K562 (cell line): ENCODE measurements around the gene GPX5. TPM values are rescaled to one million over a fixed set of nuclear protein-coding genes. Genes with fewer than 3 reads are reported as not detected.
"Not testable (repeated sequence)": the region's sequence is repeated elsewhere in the genome, so short reads cannot be mapped to it uniquely, and the experiment has no call there.

Experiments
- ARID1B ChIP-seq: fragments of 450-650 bp; IDR thresholded peaks from 2 replicates; pipeline ENCODE4 v1.6.1; 2016; ENCODE audit warnings: antibody characterized with exemption, mild to moderate bottlenecking, inconsistent platforms
- ARNT ChIP-seq, 2 experiments: fragments of 450-650 bp; IDR thresholded peaks; 2 replicates each; pipeline ENCODE4 v1.6.1; 2016; ENCODE audit warnings: mild to moderate bottlenecking in 1 of 2
- CTBP1 ChIP-seq: fragments of 450-650 bp; IDR thresholded peaks from 2 replicates; pipeline ENCODE4 v1.6.1; 2016; ENCODE audit warnings: borderline replicate concordance
- DPF2 ChIP-seq: fragments of 450-650 bp; IDR thresholded peaks from 2 replicates; pipeline ENCODE4 v1.6.1; 2016
- EP400 ChIP-seq: fragments of 450-650 bp; IDR thresholded peaks from 2 replicates; pipeline ENCODE4 v1.6.1; 2017; ENCODE audit warnings: antibody characterized with exemption, mild to moderate bottlenecking, moderate library complexity
- GATA2 ChIP-seq: sonication (generic); formaldehyde crosslinking; IDR thresholded peaks from 2 replicates; pipeline ENCODE4 v1.4.0; 2020; ENCODE audit warnings: mild to moderate bottlenecking, missing genetic modification reagents
- GMEB1 ChIP-seq: fragments of 250-450 bp; sonication (Bioruptor Pico); IDR thresholded peaks from 2 replicates; pipeline ENCODE4 v1.4.0; 2020; ENCODE audit warnings: mild to moderate bottlenecking
- HES1 ChIP-seq: fragments of 450-650 bp; IDR thresholded peaks from 2 replicates; pipeline ENCODE4 v1.6.1; 2016; ENCODE audit warnings: low read depth, mild to moderate bottlenecking, moderate library complexity
- JUND ChIP-seq, 2 experiments: IDR thresholded peaks; 2 replicates in 1 of 2; 3 replicates in 1 of 2; pipeline ENCODE4 v1.6.1; 2011; ENCODE audit warnings: borderline replicate concordance in 2 of 2, low read depth in 2 of 2, low read length in 2 of 2, improper control_type of control experiment in 1 of 2, missing biosample characterization in 1 of 2, missing genetic modification characterization in 1 of 2, missing genetic modification reagents in 1 of 2
- MLLT1 ChIP-seq, 2 experiments: fragments of 450-650 bp; IDR thresholded peaks; 2 replicates each; pipeline ENCODE4 v1.6.1; 2016
- MTA1 ChIP-seq: fragments of 450-650 bp; IDR thresholded peaks from 2 replicates; pipeline ENCODE4 v1.6.1; 2017; ENCODE audit warnings: borderline replicate concordance
- NBN ChIP-seq: fragments of 450-650 bp; IDR thresholded peaks from 2 replicates; pipeline ENCODE4 v1.6.1; 2016; ENCODE audit warnings: low read depth, mild to moderate bottlenecking
- NONO ChIP-seq, 2 experiments: fragments of 200-400 bp in 1 of 2; fragments of 450-650 bp in 1 of 2; formaldehyde crosslinking in 1 of 2; IDR thresholded peaks; 2 replicates each; pipeline ENCODE4 v1.6.1; 2017; ENCODE audit warnings: low read depth in 2 of 2, mild to moderate bottlenecking in 2 of 2, moderate library complexity in 2 of 2, low read length in 1 of 2
- PYGO2 ChIP-seq: fragments of 450-650 bp; IDR thresholded peaks from 2 replicates; pipeline ENCODE4 v1.6.1; 2016; ENCODE audit warnings: mild to moderate bottlenecking, missing genetic modification characterization, moderate library complexity, missing compliant biosample characterization
- SMARCA5 ChIP-seq: fragments of 450-650 bp; IDR thresholded peaks from 2 replicates; pipeline ENCODE4 v1.6.1; 2016
- SMARCE1 ChIP-seq: fragments of 450-650 bp; IDR thresholded peaks from 2 replicates; pipeline ENCODE4 v1.7.1; 2016; ENCODE audit warnings: mild to moderate bottlenecking
- TCF3 ChIP-seq: sonication (generic); formaldehyde crosslinking; IDR thresholded peaks from 2 replicates; pipeline ENCODE4 v1.4.0; 2020; ENCODE audit warnings: mild to moderate bottlenecking, missing genetic modification reagents
- TEAD4 ChIP-seq, 2 experiments: sonication (generic) in 1 of 2; formaldehyde crosslinking in 1 of 2; IDR thresholded peaks; 2 replicates each; pipeline versions ENCODE4 v1.6.1 to v1.8.0; 2012 to 2022; ENCODE audit warnings: borderline replicate concordance in 1 of 2, inconsistent platforms in 1 of 2, low read length in 1 of 2, mild to moderate bottlenecking in 1 of 2, missing genetic modification reagents in 1 of 2
- ZBTB9 ChIP-seq: fragments of 450-650 bp; formaldehyde crosslinking; IDR thresholded peaks from 2 replicates; pipeline ENCODE4 v1.4.0; 2020; ENCODE audit warnings: mild to moderate bottlenecking, moderate library complexity
- ZNF639 ChIP-seq, 2 experiments: fragments of 200-800 bp in 1 of 2; sonication (Bioruptor generic) in 1 of 2; sonication (generic) in 1 of 2; formaldehyde crosslinking in 1 of 2; IDR thresholded peaks in 1 of 2; conservative IDR thresholded peaks in 1 of 2; 2 replicates each; pipeline versions ENCODE4 v1.5.0 to v1.6.1; 2016 to 2020; ENCODE audit warnings: missing compliant biosample characterization in 1 of 2, missing genetic modification characterization in 1 of 2, missing genetic modification reagents in 1 of 2
- ZNF766 ChIP-seq: fragments of 200-800 bp; sonication (Bioruptor generic); conservative IDR thresholded peaks from 2 replicates; pipeline ENCODE4 v1.6.1; 2016; ENCODE audit warnings: missing genetic modification characterization, missing compliant biosample characterization
- ZNF79 ChIP-seq: fragments of 250-450 bp; sonication (Bioruptor Pico); IDR thresholded peaks from 2 replicates; pipeline ENCODE4 v1.4.0; 2020; ENCODE audit warnings: low read depth, mild to moderate bottlenecking, moderate library complexity
- polyA plus RNA-seq, 8 experiments: library from polyadenylated mRNA; depleted of rRNA in 4 of 8; stranded (reverse) in 5 of 8; unstranded in 3 of 8; fragments of >200 nt; fragmentation: Nextera tagmentation in 2 of 8; fragmentation: Illumina TruSeq in 1 of 8; extraction: Ambion mirVana in 2 of 8; extraction: Trizol in 1 of 8; gene quantifications; 2 replicates each; pipeline versions ENCODE4 v1.2.1 to v1.2.3, GENCODE V29; 2011 to 2014; ENCODE audit warnings: inconsistent platforms in 1 of 8, missing spikeins in 1 of 8
- total RNA-seq, 7 experiments: library from RNA; depleted of rRNA in 6 of 7; stranded (reverse); fragments of >200 nt in 6 of 7; fragmentation: Illumina TruSeq in 2 of 7; extraction: Trizol in 2 of 7; gene quantifications; 2 replicates each; pipeline versions ENCODE4 v1.2.1 to v1.2.3, GENCODE V29; 2011 to 2021; ENCODE audit warnings: low replicate concordance in 1 of 7

The GPX5 gene
- total and polyA plus RNA-seq, 9 of the 15 experiments (the other 6 are each of a cell fraction or from before 2014, with no cell fraction given): 0.07 to 0.18 (median 0.15) TPM; not detected in 6

GRCh38 chr6:28547003-28547402, 21.3 kb downstream of the GPX5 start (continued):
- TF ChIP-seq ZNF639 (CRISPR knock-in tag; conservative IDR thresholded peaks at IDR 0.05 in 1 of 2, IDR thresholded peaks at IDR 0.05 in 1 of 2): peak in 1 of 2 experiments; percentile 85; a peak in 2 of 4 replicates
- TF ChIP-seq ZBTB9 (CRISPR knock-in tag): peak; percentile 93
- TF ChIP-seq HES1: peak; percentile 87
- peak; percentile 99 for TF ChIP-seq DPF2
- TF ChIP-seq ZNF79 (CRISPR knock-in tag): 0 out of 2 replicates have a peak, but pooled peaks have one; percentile 59
- TF ChIP-seq NONO (IDR thresholded peaks at IDR 0.05; ENCODE audit: low read depth in 2 of 2, low read length in 1 of 2): peak in 1 of 2 experiments; percentile 29; a peak in 1 of 4 replicates
- peak; percentile 97 for TF ChIP-seq TEAD4 (IDR thresholded peaks at IDR 0.05; ENCODE audit: low read length)
- not testable (repeated sequence) for TF ChIP-seq TEAD4 (CRISPR knock-in tag; IDR thresholded peaks at IDR 0.05; ENCODE audit: borderline replicate concordance)
- 0 out of 2 replicates have a peak, but pooled peaks have one; percentile 17 for TF ChIP-seq SMARCA5
- peak; percentile 94 for TF ChIP-seq ZNF766 (CRISPR knock-in tag)
- peak in 1 of 2 experiments; percentile 93; a peak in 2 of 4 replicates for TF ChIP-seq ARNT (IDR thresholded peaks at IDR 0.05)
- peak; percentile 57 for TF ChIP-seq EP400
- TF ChIP-seq GMEB1 (CRISPR knock-in tag): peak; percentile 53; the same call in 1 of the 2 replicates
- TF ChIP-seq JUND (IDR thresholded peaks at IDR 0.05; ENCODE audit: borderline replicate concordance, low read depth, low read length): peak; percentile 59; the same call in 1 of the 2 replicates
- TF ChIP-seq JUND (tag; IDR thresholded peaks at IDR 0.05; ENCODE audit: borderline replicate concordance, low read depth, low read length): peak; percentile 15; the same call in 1 of the 3 replicates
- peak; percentile 100 for TF ChIP-seq SMARCE1
- peak; percentile 80 for TF ChIP-seq PYGO2
- TF ChIP-seq NBN: peak; percentile 97
- peak; percentile 88 for TF ChIP-seq MTA1
- TF ChIP-seq CTBP1: peak; percentile 65; the same call in 1 of the 2 replicates
- peak; percentile 95 for TF ChIP-seq TCF3 (CRISPR knock-in tag)
- TF ChIP-seq ARID1B: peak; percentile 100
- TF ChIP-seq MLLT1 (IDR thresholded peaks at IDR 0.05): peak; percentile 41 to 86; a peak in 2 of 4 replicates
- TF ChIP-seq GATA2 (CRISPR knock-in tag): peak; percentile 77; the same call in 1 of the 2 replicates
